Stimulated activated CD8-positive, alpha-beta memory T cell treated with anti-CD3 and anti-CD28 coated beads, Interleukin-4, amount 100 ng/mL, for 4 hours (primary cell): ENCODE data around the gene KLF16.

ENCODE experiments used
- DNase-seq, 2 donors: peaks; one replicate each; pipeline ENCODE4 v3.0.0-alpha.2; 2020; ENCODE audit warnings: low read depth in 2 of 2, low spot score in 1 of 2

KLF16 gene

DNA sequence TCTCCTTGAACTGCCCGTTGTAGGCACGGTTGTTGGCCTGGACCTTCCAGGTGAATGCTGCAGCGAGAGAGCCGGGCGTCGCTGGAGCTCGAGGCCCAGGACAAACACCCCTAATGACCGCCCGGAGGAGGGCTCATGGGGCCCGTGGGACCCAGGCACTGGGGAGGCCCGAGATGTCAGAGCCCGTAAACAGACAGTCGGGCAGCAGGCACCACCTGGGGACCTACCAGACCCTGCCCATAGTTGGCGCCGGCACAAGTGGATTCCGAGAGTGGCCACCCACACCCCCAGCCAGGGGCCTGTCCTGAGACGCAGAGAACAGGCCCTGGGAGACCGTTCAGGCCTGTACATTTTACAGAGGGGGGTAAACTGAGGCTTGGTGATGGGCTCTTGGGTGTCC is 53.7 kb downstream of the KLF16 start:
- no peak for DNase-seq

DNA sequence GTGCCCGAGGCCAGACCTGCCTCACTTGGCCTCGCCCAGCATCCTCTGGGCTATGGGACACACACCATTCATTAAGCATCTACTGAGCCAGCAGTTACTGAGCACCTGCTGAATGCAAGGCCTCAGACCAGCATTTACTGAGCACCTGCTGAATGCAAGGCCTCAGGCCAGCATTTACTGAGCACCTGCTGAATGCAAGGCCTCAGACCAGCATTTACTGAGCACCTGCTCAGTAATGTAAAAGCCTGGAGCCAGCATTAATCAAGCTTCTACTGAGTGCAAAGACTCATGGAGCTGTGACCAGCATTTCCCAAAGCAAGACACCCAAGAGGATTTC is 55.0 kb downstream of the KLF16 start:
- no peak for DNase-seq

GRCh38 chr19:1807695-1808394 is 55.5 kb downstream of the KLF16 start:
- no peak for DNase-seq

DNA sequence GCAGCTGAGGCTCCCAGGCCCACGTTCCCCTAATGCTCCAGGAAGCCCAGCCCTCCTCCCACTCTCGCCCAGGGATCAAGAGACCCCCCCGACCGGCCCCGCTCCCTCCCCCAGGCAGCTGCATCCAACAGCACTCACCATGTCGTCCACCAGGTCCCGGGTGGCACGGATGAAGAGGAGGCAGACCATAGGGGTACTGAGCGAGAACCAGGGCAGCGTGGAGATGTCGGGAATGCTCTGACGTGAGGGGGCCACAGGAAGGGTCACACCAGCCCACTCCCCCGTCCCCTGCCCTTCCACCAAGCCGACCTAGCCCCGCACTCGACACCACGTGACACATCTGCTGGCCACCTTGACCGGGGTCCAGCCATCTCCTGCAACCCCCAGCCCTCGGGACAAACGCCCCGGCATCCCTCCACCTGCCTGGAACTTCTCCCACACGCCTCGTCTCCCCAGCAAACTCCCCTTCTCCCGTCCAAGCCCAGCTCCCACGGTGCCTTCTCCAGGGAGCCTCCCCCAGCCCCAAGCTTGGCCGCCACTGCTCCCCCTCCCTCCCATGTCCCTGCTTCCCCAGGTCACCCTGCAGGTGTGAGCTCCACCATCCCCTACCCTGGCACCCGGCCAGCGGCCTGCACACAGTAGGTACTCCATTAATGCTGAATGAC is 56.2 kb downstream of the KLF16 start:
- no peak for DNase-seq

DNA sequence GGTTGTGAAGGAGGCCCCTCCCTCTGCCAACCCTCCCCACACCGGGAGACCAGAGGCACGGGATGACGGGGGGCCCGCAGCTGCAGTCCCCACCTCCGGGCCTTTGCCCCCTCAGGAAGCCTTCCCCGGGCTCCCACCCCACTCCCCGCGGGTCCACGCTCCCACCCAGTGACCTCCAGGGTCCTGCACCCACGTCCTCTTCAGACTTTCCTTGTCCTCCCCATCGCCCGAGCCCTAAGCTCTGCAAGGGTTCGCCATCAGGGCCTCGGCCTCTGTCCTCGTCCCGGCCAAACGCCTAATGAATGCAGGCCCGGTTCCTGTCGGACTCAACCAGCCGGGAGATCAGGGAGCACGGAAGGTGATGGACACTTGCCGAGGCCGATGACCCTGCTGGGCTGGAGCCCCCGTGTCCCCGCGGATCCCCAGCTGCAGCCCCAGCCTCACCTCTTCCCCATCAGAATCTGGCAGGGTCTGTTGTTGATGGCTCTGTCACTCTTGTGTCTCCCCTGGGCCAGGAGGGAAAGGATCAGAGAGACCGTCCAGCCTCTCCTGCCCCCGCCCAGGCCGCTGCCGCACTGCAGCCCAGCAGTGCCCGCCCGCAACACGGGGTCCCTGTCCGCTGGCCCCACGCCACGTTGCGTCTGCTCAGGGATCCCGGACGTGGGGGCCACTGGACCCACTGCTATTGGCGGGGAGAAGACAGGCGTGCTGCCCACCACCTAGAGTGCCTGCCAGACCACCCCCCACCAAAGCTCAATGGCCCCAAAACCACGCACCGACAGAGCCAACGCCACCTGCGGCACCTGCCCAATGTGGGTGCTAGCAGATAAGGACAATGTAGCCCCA is 57.0 kb downstream of the KLF16 start:
- DNase-seq = no peak

DNA sequence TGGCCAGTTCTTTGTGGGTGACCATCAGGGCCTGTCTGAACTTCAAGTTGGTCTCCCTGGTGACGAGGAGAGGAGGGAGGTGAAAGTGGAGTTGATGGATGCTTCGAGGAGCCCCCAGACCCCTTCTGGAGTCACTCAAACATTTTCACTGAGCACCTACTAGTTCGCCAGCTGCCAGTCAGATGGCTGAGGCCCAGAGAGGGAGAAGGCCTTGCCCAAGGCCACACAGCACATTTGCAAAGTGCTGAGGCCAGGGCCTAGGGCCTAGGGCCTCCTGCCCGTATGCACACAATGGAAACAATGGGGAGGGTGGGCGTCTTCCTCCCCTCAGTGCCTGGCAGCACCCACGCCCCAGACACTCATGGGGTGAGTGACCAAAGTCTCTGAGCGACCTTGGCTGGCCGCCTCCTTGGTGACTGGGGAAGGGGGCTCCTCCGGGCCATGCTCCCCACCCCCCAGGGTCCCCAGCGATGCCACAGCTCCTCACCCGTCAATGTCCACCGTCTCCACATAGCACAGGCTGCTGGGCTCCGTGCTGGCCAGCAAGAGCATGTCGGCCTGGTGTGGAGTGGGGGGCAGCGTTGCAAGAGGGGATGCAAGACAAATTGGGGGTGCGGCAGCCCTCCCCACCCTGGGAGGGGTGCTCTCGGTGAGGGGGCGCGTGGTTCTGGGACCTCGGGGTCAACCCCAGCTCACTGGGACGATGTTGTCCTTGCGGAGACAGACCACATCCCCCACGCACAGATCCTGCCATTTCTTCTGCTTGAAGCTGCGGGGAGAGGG is 57.8 kb downstream of the KLF16 start:
- DNase-seq = no peak

DNA sequence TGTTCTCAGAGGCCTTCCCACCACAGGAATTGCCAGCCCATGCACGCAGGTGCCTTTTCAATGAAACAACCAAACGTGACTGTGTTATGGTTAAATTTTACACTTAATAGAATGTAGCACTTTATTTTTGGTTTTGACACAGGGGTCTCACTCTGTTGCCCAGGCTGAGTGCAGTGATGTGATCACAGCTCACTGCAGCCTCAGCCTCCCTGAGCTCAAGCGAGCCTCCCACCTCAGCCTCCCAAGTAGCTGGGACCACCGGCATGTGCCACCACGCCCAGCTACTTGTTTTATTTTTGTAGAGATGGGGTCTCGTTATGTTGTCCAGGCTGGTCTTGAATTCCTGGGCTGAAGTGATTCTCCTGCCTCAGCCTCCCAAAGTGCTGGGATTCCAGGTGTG is 58.5 kb downstream of the KLF16 start:
- DNase-seq = no peak
